Measurements from ENCODE around the gene FAM161B.
"Not testable (repeated sequence)": the region's sequence is repeated elsewhere in the genome, so short reads cannot be mapped to it uniquely, and the experiment has no call there.

FAM161B gene, protein sequence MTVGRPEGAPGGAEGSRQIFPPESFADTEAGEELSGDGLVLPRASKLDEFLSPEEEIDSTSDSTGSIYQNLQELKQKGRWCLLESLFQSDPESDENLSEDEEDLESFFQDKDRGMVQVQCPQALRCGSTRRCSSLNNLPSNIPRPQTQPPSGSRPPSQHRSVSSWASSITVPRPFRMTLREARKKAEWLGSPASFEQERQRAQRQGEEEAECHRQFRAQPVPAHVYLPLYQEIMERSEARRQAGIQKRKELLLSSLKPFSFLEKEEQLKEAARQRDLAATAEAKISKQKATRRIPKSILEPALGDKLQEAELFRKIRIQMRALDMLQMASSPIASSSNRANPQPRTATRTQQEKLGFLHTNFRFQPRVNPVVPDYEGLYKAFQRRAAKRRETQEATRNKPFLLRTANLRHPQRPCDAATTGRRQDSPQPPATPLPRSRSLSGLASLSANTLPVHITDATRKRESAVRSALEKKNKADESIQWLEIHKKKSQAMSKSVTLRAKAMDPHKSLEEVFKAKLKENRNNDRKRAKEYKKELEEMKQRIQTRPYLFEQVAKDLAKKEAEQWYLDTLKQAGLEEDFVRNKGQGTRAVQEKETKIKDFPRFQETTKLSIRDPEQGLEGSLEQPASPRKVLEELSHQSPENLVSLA

DNA sequence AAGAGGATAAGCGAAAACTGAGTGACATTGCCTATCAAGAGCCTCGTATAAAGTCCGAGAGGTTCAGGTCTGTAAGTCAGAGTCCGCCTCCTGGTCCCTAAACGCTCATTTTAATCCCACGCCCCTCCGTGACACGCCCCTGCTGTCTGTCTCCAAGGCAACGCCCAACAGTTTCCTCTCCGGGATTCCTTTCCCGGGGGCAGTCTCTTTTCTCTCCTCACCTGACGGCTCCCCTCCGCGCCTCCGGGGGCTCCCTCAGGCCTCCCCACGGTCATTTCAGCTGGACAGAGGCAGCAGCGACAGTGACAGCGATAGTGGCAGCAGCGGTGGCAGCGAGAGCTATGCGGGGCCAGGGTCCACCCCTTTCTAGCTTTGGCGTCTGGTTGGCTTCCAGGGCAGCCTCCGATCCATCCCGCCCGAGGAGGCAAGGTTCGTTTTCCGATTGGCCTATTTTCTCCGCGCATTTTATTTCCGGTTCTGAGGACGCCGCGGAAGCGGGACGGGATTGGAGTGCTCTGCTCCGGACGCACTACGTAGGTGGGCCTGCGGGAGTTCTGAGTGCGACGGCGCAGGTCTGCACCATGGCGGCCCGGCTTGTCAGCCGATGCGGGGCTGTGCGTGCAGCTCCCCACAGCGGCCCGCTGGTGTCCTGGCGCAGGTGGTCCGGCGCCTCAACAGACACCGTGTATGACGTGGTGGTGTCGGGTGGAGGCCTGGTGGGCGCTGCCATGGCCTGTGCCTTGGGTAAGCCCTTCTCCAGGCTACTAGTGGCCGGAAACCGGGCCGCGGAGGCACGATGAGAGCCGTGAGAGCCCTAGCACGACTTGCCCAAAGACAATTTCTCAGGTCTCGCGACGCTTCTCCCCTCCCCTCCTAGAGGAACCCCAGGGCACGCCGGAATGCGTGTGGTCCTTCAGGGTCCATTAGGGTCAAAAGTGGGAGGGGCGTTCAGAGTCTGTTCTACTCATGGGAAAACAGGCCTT is at the start of gene FAM161B, which contains the start of gene COQ6:
Gene FAM161B, minus strand, starts transcription at position 343 of the 983 bp plus-strand sequence. Its CDS starts 68 bp downstream, at position 275.
Gene COQ6, plus strand, starts transcription at position 551 of the 983 bp plus-strand sequence. Its CDS starts 31 bp downstream, at position 582.
- DNase-seq, result peak; percentile 94 to 96

DNA sequence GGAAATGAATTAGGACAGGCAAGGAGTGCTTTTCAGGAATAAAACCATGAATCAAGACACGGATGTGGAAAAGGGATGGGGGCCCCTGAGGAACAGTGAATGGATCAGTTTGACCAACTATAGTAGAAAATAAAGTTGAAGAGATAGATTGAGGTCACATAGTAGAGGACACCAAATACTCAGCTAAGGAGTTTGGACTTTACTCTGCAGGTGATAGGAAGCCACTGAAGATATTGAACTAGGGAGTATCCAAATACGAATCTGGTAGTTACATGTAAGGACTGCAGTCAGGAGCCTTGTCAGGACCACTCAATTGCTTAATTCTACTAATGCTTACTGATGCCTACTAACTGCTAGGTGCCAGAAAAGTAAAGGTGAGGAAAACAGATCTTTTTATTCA is 48.8 kb upstream of the FAM161B start:
- no peak for DNase-seq

DNA sequence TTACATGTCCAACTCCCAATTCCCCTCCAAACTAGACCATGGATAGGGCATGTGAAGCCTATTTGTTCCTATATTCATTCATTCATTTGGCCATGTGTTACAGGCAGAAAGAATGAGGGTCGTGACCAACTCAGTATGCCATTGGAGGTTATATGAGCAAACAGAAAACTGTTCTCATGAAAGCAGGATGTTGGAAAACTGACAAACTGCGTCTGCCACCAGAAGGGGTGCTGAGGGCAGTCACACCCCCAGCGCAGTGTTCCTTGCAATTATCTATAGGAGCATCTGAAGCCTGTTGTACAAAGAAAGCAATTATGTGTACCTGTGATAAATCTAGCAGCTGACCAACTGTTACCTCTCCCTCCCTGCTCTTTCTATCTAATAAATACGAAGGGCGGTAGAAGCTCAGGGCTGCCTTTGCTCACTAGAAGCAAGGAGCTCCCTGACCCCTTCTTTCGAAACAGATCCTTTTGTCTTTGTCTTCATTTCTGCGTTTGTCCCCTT is 48.1 kb upstream of the FAM161B start:
- DNase-seq, result no peak

DNA sequence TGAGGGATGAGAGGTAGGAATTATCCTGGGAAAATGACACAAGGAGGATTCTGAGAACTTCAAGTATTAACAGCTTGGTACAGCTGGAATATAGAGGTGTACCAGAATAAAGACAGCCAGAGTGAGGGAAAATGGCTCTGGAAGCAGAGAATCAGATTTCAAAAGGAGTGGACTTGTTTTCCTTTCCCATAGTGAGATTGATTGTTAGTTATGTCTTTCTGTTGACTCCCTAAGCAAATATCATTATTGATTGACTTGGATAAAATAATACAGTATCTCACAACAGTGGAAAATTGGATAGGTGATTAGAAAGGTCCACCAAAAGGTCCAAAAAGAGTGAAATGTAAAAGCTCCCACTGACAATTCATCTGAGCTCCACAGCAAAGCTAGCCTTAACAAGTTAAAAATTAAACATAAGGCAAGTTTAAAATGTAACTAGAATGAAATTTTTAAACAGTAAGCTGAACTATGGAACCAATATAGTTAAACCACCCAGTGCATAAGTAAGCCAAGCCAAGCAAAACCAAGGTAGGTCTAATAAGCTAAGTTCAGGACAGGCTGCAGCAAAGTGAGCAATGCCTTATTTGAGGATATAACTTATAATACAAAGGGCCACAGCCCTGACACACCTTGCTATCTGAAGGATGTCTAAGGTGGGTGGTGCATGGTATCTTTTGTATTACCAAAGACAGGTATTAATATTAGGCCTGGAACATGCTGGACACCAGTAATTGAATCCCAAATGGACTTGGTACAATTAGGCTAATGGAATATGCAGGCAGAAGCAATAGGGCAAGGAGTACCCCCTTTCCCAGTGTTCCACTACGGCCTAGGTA is 47.4 kb upstream of the FAM161B start:
- DNase-seq, result no peak

DNA sequence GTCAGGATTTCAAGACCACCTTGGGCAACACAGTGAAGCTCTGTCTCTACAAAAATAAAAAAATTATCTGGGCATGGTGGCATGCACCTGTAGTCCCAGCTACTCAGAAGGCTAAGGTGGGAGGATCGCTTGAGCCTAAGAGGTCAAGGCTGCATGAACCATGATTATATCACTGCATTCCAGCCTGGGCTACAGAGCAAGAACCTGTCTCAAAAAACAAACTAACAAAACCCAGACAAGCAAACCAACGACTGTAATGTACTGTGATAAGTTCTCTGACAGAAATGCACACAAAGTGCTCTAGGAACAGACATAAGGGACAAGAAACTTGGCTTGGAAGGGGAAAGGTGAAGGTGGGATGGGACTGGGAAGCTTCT is 46.8 kb upstream of the FAM161B start:
- DNase-seq, result no peak

DNA sequence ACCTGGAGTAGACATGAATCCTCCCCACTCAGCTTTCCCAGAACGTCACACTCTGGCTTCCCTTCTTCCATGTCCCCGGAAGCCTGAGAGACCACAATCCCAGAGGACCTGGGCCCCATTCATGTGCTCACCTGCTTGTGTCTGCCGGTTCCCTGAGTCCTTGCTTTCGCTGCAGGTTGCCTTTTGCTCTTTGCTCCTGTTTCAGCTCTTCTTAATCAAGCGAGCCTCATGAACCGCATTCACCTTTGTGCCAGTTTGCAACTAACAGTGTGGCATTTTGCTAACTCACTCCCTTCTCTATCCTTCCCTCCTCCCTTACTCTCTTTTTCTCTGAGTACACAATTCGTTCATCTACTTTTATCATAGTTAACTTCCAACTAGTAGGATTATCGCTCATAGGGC is 46.1 kb upstream of the FAM161B start:
- no peak for DNase-seq

DNA sequence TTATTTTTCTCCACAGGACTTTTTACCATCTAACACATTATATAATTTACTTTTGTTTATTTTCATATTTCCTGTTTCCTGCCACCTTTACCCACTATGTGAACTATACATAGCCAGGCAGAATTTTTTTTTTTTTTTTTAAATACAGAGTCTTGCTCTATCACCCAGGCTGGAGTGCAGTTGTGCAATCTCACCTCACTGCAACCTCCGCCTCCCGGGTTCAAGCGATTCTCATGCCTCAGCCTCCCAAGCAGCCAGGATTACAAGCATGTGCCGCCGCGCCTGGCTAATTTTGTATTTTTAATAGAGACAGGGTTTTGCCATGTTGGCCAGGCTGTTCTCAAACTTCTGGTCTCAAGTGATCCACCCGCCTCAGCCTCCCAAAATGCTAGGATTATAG is 45.0 kb upstream of the FAM161B start:
- DNase-seq, result not testable (repeated sequence)

DNA sequence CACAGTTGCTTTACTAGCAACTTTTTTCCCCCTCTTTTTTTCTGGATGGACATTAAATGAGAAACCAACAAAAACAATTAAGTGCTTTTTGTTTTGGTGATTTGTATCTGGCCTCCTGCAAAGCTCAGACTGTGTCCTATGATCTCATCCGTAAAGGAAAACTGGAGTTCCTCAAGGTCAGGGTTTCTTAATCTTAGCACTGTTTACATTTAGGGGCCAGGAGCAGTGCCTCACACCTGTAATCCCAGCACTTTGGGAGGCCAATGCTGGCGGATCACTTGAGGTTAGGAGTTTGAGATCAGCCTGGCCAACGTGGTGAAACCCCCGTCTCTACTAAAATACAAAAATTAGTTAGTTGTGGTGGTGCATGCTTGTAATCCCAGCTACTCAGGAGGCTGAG is 41.2 kb upstream of the FAM161B start:
- DNase-seq, result no peak

DNA sequence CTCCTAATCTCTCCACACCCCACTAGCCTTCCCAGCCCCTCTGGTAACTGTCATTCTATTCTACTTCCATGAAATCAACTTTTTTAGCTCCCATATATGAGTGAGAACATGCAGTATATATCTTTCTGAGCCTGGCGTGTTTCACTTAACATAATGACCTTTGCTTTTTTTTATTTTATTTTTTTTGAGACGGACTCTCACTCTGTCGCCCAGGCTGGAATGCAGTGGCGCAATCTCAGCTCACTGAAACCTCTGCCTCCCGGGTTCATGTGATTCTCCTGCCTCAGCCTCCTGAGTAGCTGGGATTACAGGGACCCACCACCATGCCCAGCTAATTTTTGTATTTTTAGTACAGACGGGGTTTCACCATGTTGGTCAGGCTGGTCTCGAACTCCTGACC is 38.8 kb upstream of the FAM161B start:
- not testable (repeated sequence) for DNase-seq

DNA sequence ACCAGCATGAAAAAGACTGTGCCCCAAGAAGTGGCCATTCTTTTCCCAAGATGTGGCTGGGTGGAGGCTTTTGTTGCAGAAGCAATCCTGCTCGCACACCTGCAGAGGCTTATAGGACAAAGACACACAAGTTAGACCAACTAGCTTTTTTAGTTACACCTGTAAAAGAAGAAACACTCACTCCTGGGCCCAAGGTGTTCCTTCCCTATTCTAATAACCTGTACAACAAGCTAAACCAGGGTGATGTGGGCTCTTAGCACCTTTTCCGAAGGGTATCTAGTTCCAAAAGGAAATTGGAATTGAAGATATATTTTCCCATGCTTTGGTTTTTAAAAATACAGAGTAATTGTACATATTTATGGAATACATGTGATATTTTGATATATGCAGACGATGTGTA is 38.2 kb upstream of the FAM161B start:
- no peak for DNase-seq

DNA sequence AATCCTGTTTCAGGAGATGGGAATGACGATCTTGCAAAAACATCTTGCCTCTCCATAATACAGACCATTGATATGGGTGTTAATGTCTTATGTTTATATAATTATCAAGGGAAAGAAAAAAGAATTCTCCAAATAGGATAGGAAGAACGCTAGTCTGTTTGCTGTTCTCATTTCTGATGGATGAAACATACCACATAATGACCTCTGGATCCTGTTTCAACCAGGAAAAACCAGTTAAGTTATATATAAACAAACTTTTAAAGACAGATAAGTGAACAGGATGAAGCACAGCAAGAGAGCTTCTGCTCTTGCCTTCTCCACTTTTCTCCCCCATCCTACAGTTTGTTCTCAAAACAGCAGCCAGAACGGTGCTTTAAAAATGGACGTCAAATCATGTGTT is 28.0 kb upstream of the FAM161B start:
- DNase-seq, result no peak

DNA sequence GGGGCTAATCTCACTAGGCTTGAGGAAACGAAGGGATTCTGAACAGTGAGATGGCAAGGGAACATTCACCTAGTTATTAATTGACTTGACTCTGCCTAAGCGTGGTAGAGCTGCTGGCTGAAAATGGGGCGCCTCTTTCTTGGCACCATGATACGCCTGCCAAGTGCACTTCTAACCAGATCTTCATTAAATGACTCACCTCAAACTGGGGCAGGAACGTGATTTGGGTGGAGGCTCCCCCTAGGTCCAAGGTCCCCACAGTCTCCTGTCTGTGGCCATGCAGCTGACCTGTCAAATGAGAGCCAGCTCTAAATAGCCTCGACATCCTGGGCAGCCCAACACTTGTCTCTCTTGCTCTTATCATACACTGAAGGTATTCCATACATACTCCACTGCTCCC is 26.2 kb upstream of the FAM161B start:
- no peak for DNase-seq

DNA sequence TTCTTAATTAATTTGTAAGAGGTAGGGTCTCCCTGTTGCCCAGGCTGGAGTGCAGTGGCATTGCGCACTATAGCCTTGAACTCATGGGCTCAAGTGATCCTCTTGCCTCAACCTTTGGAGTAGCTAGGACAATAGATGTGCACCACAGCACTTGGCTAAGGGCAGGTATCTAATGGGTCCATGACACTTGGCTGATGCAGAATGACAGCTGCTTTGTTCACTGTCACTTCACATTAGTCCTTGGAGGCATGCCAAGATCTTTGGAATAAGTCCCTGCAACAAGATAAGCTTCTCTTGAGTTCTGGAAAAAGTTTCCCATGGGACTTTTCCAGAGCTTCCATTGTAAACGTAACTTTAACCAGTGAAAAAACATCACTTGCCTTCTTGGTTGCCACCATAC is 23.6 kb upstream of the FAM161B start:
- peak in 1 of 2 experiments; percentile 7 for DNase-seq

DNA sequence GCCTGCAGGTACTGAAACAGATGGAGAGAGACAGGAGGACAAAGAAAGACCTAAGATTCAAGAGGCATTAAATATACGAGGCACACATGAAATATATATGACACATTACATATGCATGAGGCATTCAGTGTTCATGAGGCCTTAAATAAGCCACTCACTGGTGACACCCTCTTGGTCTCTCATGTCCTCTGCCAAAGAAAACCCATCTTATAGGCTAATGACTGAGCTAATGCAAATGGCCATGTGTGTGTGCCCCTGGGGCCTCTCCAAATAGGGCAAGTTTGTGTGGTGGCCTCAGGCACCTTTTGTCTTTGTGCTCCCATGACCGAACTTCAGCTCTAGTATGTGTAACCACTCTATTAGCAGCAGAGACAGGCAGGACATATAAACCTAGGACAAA is 19.0 kb upstream of the FAM161B start:
- no peak for DNase-seq

DNA sequence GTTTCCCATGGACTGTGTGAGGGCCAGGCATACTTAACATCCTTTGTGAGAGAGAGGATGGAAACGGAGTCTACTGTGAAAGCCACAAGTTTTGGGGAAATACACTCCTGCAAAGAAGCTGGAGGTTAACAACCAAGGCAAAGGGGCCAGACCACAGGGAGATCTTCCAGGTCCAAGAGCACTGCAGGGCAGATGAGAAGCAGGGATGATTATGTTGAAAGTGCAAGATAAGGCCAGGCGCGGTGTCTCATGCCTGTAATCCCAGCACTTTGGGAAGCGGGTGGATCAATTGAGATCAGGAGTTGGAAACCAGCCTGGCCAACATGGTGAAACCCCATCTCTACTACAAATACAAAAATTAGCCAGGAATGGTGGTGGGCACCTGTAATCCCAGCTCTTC is 15.3 kb upstream of the FAM161B start:
- DNase-seq, result no peak

DNA sequence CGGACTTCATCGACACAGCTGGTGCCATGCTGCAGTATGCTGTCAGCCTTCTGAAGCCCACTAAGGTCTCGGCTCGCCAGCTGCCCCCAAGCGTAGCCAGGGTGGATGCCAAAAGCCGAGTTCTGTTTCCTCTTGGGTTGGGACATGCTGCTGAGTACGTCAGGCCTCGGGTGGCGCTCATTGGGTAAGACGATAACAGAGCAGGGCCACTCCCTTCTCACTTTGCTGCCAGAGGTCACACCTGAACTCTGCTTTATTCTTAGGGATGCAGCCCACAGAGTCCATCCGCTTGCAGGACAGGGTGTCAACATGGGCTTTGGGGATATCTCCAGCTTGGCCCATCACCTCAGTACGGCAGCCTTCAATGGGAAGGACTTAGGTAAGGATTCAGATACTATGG is 11.3 kb upstream of the FAM161B start:
- DNase-seq, result no peak

DNA sequence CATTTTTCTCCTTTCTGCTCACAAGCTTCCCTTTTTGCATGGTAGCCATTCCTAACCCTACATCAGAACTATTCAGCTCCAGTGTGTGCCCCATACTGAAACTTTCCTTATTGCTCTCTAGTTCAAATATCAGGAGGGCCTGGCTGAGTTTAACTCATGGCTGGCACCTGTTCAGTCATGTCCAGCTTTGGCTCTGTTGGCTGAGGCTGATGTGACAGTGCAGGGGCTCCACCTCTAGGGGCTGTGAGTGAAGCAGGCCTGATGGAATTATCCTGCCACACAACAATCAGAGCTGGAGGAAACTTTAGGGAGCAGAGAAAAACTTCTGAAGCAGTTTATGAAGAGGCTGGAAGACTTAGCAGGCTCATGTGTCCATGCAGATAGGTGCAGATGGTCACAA is 8.7 kb upstream of the FAM161B start:
- DNase-seq, result no peak

DNA sequence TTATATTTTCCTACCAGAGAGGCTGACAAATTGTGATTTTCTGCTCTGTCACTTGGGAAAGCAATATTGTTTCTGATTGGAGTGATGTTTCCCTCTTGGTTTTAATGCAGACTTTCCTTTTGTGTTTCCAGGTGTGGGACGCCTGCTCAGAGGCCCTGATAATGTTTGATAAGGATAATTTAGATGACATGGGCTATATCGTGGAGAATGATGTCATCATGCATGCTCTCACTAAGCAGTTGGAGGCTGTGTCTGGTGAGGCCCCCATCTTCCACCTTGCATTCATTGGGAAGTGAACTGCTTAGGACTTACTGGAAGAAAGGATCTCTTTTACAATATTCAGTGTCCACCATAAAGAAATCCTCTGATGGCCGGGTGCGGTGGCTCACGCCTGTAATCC is 5.8 kb upstream of the FAM161B start:
- no peak for DNase-seq

DNA sequence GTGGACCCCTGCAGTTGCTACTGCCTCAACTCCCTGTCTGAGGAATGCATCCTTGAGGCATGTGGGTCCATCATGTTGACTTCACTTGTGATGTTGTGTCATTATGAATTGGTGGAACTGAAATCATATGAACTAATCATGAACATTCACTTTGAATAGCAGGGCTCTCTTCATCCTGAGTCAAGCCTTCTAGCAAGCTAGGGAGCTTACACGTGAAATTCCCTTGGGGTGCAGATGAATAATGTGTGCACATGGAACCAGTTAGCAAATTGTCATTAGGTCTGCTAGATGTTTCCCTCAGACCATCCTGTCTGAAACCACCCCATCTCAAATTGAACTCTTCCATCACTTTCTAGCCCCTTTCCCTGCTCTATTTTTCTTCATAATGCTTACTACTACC is 3.8 kb upstream of the FAM161B start:
- DNase-seq, result no peak

DNA sequence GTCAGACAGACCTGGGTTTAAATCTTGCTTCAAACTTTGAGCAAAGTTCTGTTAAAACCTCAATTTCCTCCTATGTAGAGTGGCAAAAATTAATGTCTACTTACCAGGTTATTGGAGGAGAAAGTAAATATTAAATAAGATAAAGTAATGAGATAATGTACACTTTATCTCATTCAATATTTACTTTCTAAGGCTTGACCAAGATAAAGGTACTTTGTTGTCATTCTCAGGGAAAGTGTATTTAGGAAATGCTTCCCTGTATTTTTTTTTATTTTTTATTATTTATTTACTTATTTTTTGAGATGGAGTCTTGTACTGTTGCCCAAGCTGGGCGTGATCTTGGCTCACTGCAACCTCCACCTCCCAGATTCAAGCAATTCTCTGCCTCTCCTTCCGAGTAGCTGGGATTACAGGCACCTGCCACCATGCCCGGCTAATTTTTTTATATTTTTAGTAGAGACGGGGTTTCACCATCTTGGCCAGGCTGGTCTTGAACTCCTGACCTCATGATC is 4.7 kb downstream of the FAM161B start:
- DNase-seq, result no peak

DNA sequence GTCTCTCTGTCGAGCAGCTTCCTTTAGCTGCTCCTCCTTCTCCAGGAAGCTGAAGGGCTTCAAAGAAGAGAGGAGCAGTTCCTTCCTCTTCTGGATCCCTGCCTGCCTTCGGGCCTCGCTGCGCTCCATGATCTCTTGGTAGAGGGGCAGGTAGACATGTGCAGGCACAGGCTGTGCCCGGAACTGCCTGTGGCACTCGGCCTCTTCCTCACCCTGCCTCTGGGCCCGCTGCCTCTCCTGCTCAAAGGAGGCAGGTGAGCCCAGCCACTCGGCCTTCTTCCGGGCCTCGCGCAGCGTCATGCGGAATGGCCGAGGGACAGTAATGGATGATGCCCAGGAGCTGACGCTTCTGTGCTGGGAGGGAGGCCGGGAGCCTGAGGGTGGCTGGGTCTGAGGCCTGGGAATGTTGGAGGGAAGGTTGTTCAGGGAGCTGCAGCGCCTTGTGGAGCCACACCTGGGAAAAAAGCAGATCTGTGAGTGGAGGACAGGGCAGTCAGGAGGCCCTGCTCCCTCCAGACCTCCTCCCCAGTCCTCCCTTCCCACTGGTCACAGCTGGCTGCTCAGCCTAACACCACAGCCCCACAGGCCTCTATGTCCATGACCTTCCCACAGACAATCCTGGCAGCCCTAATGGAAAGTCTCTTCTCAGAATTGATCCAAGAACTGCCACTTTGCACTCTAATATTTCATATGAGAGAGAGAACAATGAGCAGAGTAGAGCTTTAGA is 5.3 kb downstream of the FAM161B start:
- DNase-seq, result no peak
